GM21367 (cell line): ENCODE data around the gene ZAP70.
A peak's percentile ranks its signal among the peaks of the same experiment; 100 is the strongest.
"Not testable (repeated sequence)": the region's sequence is repeated elsewhere in the genome, so short reads cannot be mapped to it uniquely, and the experiment has no call there.

Experiments
- ATAC-seq: cut with Tn5 transposase; IDR thresholded peaks from one replicate; pipeline ENCODE4 v1.9.1; 2021; ENCODE audit not compliant: unreplicated experiment

Gene ZAP70

GRCh38 chr2:97713296-97714083, at the start of gene ZAP70:
Gene ZAP70, plus strand, starts transcription at chr2:97713576. Its CDS starts 10,461 bp downstream, at chr2:97724037.
- ATAC-seq, result no peak

GRCh38 chr2:97663626-97663961, 49.8 kb upstream of the ZAP70 start:
- ATAC-seq, result no peak

DNA sequence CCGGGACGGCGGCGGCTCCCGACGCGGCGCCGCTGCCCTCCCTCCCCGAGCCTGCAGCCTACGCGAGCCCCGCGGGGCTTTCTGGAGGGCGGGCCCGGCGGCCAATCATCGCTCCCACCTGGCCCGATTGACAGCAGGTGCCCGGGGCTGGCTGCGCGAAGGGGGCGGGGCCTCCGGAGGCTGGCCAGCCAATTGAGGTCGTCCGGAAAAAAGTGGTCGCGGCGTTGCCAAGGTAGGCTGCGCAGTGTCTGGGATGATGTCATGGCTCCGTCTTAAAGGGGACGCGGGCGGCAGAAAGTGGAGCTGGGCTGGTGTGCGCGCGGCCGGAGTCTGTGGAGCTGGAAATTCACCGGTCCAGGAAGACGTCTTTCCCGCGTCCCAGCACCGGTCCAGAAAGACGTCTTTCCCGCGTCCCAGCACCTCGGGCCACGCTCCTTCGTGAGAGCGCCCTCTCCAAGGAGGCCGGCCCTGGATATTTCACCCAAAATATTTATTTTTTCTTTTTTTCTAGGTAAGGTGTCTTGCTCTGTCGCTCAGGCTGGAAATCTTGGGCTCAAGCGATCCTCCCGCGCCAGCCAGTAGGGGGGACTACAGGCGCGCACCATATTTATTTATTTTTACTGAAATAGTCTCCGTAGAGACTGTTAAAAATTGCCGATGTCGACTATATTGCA, 49.3 kb upstream of the ZAP70 start, which contains the start of gene ACTR1B:
TSS of gene ACTR1B (minus strand) at position 83 of the 674 bp plus-strand sequence. CDS start 154 bp downstream, outside the sequence.
- ATAC-seq, result peak; percentile 79

- no peak for ATAC-seq
Measured at GRCh38 chr2:97664636-97664970, 48.8 kb upstream of the ZAP70 start.

DNA sequence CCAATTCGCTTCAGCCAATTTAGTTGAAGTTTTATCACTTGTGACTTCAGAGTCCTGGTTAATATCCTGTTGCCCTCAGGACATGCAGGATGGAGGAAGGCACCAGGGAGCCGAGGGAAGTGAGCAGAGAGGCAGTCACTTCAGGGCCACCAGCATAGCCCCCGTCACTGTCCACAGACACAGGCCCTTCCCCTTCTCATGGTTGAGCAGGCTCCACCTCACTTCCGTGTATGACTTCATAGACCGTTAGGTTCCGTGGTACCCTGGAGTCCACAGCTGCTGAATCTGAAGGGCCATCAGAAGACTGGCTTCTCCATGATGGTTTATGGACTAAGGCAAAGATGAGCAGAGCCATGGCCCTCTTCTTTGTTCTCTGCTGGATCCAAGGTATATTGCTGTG, 43.9 kb upstream of the ZAP70 start, which contains the start of gene C2orf92:
TSS of gene C2orf92 (plus strand) at position 266 of the 400 bp plus-strand sequence. CDS start at position 342, 76 bp downstream.
- no peak for ATAC-seq

DNA sequence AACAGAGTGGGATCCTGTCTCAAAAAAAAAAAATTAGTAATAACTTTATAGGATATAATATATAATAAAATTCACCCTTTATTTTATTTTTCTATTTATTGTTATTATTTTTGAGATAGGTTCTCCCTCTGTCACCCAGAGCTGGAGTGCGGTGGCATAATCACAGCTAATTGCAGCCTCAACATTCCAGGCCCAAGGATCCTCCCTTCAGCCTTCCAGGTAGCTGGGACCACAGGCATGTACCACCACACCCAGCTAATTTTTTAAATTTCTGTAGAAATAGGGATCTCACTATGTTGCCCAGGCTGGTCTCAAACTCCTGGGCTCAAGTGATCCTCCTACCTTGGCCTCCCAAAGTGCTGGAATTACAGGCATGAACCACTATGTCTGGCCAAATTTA, 42.9 kb upstream of the ZAP70 start:
- ATAC-seq, result no peak

GRCh38 chr2:97671526-97671925, 41.9 kb upstream of the ZAP70 start:
- ATAC-seq, result no peak

GRCh38 chr2:97672606-97673140, 40.7 kb upstream of the ZAP70 start:
- ATAC-seq, result not testable (repeated sequence)

DNA sequence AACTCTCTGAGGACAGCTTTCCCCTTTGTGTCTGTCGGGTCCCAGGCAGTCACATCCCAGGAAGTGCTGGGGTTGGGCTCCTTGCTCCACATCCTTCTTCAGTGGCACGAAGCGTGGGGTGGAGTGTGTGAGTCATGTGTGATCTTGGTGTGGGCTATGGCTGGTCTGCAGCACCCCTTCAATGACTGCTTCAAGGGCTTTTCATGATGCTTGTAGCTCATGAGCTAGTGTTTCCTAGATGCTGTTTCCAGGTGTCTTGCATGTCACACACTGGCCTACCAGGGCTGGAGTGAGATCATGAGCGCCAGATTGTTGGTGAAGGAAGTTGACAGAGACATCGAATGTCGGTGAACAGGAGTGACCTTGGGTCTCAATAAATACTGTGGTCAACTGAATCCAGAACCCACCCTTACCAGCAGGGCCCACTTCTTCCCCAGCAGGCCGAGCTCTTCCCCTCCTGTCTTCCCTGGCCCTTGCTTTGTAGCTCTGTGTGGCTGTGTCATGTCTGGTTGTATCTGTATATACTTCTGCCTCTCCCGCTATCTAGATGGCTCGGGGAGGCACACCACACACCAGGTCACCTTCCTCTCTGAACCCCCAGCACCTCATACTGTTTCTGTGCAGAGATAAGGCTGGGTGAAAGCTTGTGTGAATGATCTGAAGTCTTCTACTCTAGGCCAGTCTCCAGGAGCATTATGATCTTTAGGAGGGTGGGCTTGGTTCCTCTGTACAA, 40.0 kb upstream of the ZAP70 start:
- ATAC-seq, result no peak

GRCh38 chr2:97673915-97674283, 39.5 kb upstream of the ZAP70 start:
- no peak for ATAC-seq

DNA sequence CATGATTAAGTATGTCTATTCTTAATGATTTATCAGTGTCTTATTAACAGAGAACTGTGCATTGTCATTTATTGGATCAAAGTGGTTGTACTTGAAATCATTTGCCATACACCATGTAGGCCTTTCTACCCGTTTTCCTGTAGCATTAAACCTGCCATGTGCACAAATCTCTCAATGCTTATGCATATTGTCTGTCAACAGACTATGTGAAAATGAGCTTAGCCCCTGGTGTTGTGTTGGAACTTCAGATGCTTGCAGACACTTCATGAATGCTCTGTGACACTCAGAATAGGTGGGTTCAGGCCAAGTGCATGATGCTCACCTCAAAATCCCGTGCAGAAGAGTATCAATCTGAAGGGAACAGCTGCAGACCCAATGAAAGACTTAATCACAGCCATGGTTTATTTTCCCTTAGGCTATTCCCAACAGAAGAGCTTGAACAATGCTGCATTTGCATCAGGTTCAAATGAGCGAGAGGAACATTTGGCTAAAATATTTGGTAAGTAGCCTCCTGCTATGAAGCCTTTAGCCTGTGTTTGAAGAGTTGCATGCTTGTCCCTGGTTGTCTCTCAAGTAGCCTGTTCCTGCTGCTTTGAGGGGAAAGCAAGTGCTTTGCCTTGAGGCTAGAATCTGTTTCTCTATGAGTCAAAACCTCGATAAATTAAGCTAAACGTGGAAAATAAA, 37.8 kb upstream of the ZAP70 start:
- ATAC-seq, result no peak

DNA sequence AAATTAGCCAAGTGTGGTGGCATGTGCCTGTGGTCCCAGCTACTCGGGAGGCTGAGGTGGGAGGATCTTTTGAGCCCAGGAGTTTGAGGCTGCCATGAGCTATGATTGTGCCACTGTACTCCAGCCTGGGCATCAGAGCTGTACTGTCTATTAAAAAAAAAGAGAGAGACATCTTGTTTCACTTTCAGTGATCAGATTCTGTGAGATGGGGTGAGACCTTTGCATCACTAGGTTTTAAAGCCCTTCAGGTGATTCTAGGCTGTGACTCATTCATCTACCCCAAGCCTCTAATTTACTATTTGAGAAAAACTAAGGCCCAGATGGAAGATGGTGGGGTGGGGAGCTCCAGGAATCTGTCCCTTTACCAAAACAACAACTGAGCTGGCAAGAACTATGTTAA, 36.8 kb upstream of the ZAP70 start:
- ATAC-seq, result no peak

DNA sequence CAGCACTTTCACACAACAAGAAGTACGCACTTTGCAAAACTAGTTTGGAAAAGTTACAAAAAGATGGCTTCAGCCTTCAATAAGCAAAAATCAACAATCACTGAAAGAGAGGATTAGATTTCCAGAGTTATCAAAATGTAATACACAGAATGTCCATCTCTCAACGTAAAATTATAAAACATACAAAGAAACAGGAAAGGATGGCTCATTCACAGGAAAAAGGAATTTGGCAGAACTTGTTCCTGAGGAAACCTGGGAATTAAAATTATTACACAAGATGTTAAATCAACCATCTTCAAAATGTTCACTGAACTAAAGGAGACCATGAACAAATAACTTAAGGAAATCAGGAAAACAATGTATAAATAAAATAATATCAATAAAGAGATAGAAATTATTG, 35.9 kb upstream of the ZAP70 start:
- ATAC-seq, result no peak

DNA sequence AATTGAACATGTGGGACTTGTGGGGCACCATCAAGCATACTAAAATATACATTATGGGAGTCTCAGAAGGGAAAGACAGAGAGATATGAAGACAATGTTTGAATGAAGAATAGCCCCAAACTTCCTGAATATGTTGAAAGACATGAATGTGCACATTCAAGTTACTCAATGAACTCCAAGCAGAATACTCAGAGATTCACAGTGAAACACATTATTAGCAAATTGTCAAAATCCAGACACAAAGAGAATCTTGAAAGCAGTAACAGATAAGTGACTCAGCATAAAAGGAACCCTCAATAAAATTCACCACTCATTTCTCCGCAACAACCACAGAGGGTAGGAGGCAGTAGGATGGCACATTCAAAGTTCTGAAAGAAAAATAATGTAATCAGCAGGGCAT, 35.1 kb upstream of the ZAP70 start:
- no peak for ATAC-seq

DNA sequence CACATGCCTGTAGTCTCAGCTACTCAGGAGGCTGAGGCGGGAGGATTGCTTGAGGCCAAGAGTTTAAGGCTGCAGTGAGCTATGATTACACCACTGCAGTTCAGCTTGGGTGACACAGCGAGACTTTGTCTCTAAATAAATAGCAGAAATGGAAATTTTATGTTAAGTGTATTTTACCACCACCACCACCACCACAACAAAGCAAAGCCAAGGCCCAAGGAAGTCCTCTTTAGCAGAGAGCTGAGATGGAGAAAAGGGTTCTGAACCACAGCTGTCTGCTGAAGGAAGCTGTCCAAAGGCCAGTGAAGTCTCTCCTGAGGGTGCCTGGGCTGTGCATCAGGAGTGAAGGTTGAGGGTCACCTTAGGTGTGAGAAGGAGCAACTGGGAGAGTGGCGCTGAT, 26.1 kb upstream of the ZAP70 start:
- ATAC-seq, result not testable (repeated sequence)

DNA sequence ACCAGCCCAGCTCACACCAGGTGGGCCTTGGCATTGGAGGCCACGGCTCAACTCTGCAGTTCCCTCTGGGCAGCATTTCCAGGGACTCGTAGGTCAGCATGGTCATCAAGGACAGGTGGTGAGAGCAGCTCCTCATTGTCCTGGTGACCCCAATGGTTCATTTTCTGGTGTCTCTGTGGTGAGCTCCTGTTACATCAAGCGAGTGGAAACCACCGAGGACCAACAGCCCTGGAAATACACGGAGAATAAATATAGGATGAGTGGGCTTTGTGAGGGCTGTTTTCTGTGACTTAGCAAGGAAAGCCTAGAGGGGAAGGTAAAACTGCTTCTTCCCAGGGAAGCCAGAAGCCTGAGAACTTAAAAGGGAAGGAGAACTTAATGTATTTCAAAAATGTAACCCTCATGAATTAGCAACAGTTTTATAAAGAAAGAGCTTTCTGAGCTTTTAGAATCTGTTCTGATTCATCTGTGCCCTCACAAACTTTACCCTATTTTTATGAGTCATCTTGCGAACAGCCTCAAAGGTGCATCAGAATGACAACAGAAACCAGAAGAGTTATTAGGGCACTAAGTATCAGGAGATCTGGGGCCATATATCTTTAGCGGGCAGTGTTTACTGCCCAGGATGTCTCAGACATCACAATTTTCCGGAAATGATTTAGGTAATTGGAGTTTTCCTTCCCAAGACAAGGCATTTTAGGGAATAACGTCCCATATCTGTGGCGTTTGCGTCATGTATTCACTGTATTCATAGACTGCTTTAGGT, 25.1 kb upstream of the ZAP70 start:
- no peak for ATAC-seq

GRCh38 chr2:97691166-97691565, 22.2 kb upstream of the ZAP70 start:
- no peak for ATAC-seq

DNA sequence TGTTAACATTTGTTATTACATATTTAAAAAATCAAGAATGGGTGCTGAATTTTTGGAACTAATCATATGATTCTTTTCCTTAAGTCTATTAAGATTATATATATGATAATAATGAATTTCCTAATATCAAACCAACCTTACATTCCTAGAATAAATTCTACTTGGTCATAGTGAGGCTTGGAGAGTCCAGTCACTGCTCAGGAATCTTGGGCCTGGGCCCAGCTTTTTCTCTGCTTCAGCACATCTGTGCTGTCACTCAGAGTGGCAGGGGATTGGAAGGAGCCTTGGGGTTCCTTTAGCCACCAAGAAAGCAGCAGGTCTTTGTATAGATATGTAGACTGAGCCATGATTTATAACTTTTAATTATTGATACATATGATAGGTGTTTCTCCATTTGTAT, 19.9 kb upstream of the ZAP70 start:
- ATAC-seq, result no peak

DNA sequence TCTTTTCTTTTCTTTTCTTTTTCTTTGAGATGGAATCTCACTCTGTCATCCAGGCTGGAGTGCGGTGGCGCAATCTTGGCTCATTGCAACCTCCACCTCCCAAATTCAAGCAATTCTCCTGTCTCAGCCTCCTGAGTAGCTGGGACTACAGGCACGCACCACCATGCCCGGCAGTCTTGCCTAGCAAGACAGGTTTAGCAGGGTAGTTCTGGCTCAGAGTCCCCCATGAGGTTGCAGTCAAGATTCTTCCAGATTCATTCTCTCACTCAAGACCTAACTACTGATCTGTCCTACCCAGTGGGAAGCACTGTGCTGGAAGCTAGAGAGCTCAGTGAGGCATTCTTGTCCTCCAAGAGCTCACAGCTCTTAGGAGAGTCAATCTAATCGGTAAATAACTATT, 17.6 kb upstream of the ZAP70 start:
- no peak for ATAC-seq
